ENCODE measurements around the gene TLL1. TPM values are rescaled to one million over a fixed set of nuclear protein-coding genes. Genes with fewer than 3 reads are reported as not detected.

Gene TLL1
- 1 to 10 TPM; 1.9 to 2.4 TPM for total RNA-seq
- long read RNA-seq, partial matches to known transcripts, result 1 of 1 reads
- long read RNA-seq, other reads (novel, unspliced or antisense), result 0 of 1 reads

- intact Hi-C loops (cut with DNase I, micrococcal nuclease), result no loop called here
- ATAC-seq, result no peak
- no peak for DNase-seq
These were observed at the start of gene TLL1 for GRCh38 chr4:165872461-165873297. Gene TLL1 (plus strand): TSS chr4:165873237. CDS start chr4:165873905, 668 bp downstream.

- intact Hi-C loops (cut with DNase I, micrococcal nuclease), result no loop called here
- DNase-seq (no peak), ATAC-seq (no peak)
These were observed 46.9 kb upstream of the TLL1 start for GRCh38 chr4:165826166-165826565.

GRCh38 chr4:165827018-165827417 lies 46.0 kb upstream of the TLL1 start:
- DNase-seq, result no peak
- intact Hi-C loops (cut with DNase I, micrococcal nuclease), result no loop called here
- no peak for ATAC-seq

- ATAC-seq (no peak), DNase-seq (no peak)
- intact Hi-C loops (cut with DNase I, micrococcal nuclease), result no loop called here
These were observed 44.1 kb upstream of the TLL1 start for GRCh38 chr4:165828928-165829327.

- intact Hi-C loops (cut with DNase I, micrococcal nuclease), result no loop called here
- no peak for ATAC-seq
- no peak for DNase-seq
These were observed 38.9 kb upstream of the TLL1 start for GRCh38 chr4:165834116-165834515.

- ATAC-seq, result no peak
- intact Hi-C loops (cut with DNase I, micrococcal nuclease), result no loop called here
These were observed 34.5 kb upstream of the TLL1 start for GRCh38 chr4:165838575-165838974.

GRCh38 chr4:165839615-165840333 lies 33.3 kb upstream of the TLL1 start:
- intact Hi-C loops (cut with DNase I, micrococcal nuclease), result no loop called here
- ATAC-seq, result no peak
- DNase-seq, result no peak

More at GRCh38 chr4:165838575-165838974, 34.5 kb upstream of the TLL1 start:
- DNase-seq, result no peak

GRCh38 chr4:165842684-165843083 lies 30.4 kb upstream of the TLL1 start:
- DNase-seq, result no peak
- intact Hi-C loops (cut with DNase I, micrococcal nuclease), result no loop called here
- no peak for ATAC-seq

- DNase-seq (no peak), ATAC-seq (no peak)
- intact Hi-C loops (cut with DNase I, micrococcal nuclease), result no loop called here
These were observed 28.9 kb upstream of the TLL1 start for GRCh38 chr4:165844161-165844560.

GRCh38 chr4:165851256-165851655 lies 21.8 kb upstream of the TLL1 start:
- no peak for DNase-seq
- intact Hi-C loops (cut with DNase I, micrococcal nuclease), result no loop called here
- ATAC-seq, result no peak

- DNase-seq (no peak), ATAC-seq (no peak)
- intact Hi-C loops (cut with DNase I, micrococcal nuclease), result no loop called here
These were observed 17.8 kb upstream of the TLL1 start for GRCh38 chr4:165855191-165855590.

GRCh38 chr4:165861363-165861762 lies 11.7 kb upstream of the TLL1 start:
- DNase-seq, result no peak
- intact Hi-C loops (cut with DNase I, micrococcal nuclease), result no loop called here
- ATAC-seq, result no peak

- ATAC-seq (no peak), DNase-seq (no peak)
- intact Hi-C loops (cut with DNase I, micrococcal nuclease), result no loop called here
These were observed 8.8 kb upstream of the TLL1 start for GRCh38 chr4:165864271-165864670.

- no peak for ATAC-seq
- DNase-seq, result no peak
- intact Hi-C loops (cut with DNase I, micrococcal nuclease), result no loop called here
These were observed 6.9 kb upstream of the TLL1 start for GRCh38 chr4:165866019-165866650.

GRCh38 chr4:165867961-165868360 lies 5.1 kb upstream of the TLL1 start:
- intact Hi-C loops (cut with DNase I, micrococcal nuclease), result no loop called here
- DNase-seq (no peak), ATAC-seq (no peak)

GRCh38 chr4:165873298-165874071 lies 448 bp downstream of the TLL1 start:
- intact Hi-C loops (cut with DNase I, micrococcal nuclease), result no loop called here
- DNase-seq, result no peak
- no peak for ATAC-seq

- no peak for ATAC-seq
- intact Hi-C loops (cut with DNase I, micrococcal nuclease), result no loop called here
- no peak for DNase-seq
These were observed 1.2 kb downstream of the TLL1 start for GRCh38 chr4:165874072-165874790.

- intact Hi-C loops (cut with DNase I, micrococcal nuclease), result no loop called here
- DNase-seq, result no peak
- ATAC-seq, result peak; percentile 44
These were observed 1.8 kb downstream of the TLL1 start for GRCh38 chr4:165874791-165875371.
